GM19239 (cell line): ENCODE measurements around the gene LHX3.
"Not testable (repeated sequence)": the region's sequence is repeated elsewhere in the genome, so short reads cannot be mapped to it uniquely, and the experiment has no call there.

Source experiments
- DNase-seq: peaks from one replicate; pipeline ENCODE4 v3.0.0; 2011; ENCODE audit warnings: low spot score; ENCODE audit not compliant: insufficient read length
- FAIRE-seq: peaks from 2 replicates; lab custom pipeline; 2011; peaks lifted over from hg19 to GRCh38; lab: Jason Lieb, UNC

Gene LHX3

GRCh38 chr9:136242918-136243525 is 38.1 kb upstream of the LHX3 start:
- DNase-seq (no peak), FAIRE-seq (no peak)

GRCh38 chr9:136242248-136242647 is 37.3 kb upstream of the LHX3 start:
- no peak for DNase-seq
- no peak for FAIRE-seq

GRCh38 chr9:136241542-136241941 is 36.6 kb upstream of the LHX3 start:
- FAIRE-seq: no peak
- no peak for DNase-seq

- no peak for FAIRE-seq
- no peak for DNase-seq
Observed at GRCh38 chr9:136240941-136241340, 36.0 kb upstream of the LHX3 start.

DNA sequence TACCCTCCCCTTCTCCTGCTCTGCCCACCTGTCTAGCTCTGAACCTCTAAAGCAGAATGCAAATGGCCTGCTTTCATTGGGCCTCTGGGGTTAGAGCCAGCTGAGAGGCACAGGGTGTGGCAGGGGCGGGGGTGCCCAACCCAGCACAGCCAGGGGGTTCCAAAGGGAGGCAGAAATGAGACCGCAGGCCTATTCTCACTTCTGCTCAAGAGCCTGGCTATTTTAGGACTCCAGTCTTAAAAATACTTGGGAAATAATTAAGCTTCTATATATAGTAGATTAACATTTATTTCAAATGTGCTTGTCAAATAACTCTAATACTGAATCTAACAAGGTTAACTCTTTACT is 35.0 kb upstream of the LHX3 start:
- FAIRE-seq: peak; percentile 76
- DNase-seq: no peak

GRCh38 chr9:136239135-136239982 is 34.4 kb upstream of the LHX3 start:
- DNase-seq: no peak
- no peak for FAIRE-seq

DNA sequence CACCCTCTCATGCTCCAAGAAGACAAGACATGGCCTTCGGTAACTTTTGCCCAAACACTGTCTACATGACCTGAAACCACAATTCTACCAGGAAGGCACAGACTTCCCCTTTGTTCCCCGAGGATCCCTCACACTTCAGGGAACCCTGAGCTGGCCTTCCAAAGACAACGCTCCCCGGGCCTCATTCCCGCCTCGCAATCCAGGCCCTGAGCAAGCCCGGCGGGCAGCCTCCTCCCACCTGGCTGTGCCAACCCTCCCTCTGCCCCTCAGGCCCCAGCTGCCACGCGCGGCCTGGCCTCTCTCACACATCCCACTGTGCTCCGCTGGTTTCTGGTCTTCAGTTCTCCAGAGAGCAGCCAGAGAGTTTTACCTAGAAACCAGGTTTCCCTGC is 33.4 kb upstream of the LHX3 start:
- DNase-seq (no peak), FAIRE-seq (no peak)

- FAIRE-seq (no peak), DNase-seq (no peak)
Observed at GRCh38 chr9:136237486-136238341, 32.8 kb upstream of the LHX3 start.

DNA sequence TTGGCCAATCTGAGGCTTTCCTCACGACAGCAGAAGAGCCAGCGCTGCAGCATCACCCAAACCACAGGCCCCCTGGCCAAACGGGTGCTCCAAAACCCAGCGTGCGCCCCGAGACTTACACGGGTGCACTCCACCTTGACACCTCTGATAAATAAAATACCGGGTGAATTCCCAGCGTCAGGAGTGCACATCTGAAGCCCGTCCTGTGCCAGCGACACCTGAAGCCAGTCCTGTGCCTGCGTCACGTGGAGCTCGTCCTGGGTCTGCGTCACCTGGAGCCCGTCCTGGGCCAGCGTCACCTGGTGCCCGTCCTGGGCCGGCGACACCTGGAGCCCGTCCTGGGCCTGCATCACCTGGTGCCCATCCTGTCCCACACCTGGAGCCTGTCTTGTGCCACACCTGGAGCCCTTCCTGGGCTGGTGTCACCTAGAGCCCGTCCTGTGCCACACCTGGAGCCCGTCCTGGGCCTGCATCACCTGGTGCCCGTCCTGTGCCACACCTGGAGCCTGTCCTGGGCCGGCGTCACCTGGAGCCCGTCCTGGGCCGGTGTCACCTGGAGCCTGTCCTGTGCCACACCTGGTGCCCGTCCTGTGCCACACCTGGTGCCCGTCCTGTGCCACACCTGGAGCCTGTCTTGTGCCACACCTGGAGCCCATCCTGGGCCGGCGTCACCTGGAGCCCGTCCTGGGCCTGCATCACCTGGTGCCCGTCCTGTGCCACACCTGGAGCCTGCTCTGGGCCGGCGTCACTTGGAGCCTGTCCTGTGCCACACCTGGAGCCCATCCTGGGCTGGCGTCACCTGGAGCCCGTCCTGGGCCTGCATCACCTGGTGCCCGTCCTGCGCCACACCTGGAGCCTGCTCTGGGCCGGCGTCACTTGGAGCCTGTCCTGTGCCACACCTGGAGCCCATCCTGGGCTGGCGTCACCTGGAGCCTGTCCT is 31.8 kb upstream of the LHX3 start:
- FAIRE-seq, DNase-seq: not testable (repeated sequence)

DNA sequence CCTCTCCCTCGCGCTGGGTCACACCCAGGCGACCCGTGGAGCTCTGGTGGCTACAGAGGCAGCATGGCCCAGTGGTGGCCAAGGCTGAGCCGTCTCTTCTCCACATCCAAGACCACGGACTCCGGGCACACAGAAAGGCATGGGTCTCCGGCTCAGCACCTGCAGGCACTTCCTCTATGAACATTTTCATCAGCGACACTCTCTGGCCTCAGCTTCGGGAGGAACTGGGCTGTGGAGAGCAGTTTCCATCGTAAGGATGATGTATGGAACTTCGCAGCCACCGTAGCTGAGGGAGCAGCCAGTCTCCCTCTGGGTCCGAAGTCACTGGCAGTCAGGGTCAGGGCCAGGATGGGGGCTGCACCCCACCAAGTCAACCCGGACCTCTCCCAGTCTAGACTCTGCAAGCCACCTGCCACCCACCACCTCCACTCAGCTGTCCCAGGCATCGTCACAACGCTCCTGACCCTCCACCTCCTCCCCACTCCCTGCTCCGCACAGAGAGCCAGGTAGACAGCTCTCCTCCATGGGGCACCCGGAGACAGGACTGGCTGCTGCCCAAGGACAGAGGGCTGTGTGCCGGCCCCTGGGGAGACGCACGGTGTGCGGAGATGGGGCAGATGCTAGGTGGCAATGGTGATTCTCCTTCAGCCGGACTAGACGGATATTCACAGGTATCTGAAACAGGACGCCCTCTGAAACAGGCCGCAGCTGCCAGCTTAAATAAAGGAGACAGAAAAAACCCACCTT is 31.0 kb upstream of the LHX3 start:
- DNase-seq (no peak), FAIRE-seq (no peak)

- FAIRE-seq: no peak
- no peak for DNase-seq
Observed at GRCh38 chr9:136235171-136235570, 30.2 kb upstream of the LHX3 start.

DNA sequence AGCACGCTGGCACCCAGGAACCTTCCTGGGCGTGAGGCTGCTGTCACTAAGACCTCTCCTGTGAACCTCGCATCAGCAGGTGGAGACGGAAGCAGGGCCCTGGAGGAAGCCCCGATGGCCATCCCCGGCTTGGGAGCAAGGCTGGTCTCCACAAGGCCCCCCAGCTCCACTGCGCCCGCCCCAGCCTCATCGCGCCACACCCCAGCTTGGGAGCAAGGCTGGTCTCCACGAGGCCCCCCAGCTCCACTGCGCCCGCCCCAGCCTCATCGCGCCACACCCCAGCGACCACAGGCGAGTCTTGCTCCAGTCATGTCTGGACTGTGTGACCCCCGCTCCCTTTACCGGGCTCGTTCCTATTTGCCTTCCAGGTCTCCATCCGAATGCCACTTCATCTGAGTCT is 29.7 kb upstream of the LHX3 start:
- DNase-seq (no peak), FAIRE-seq (no peak)

- no peak for DNase-seq
Observed at GRCh38 chr9:136233868-136234267, 28.9 kb upstream of the LHX3 start.

GRCh38 chr9:136233411-136233810 is 28.5 kb upstream of the LHX3 start:
- DNase-seq (no peak), FAIRE-seq (no peak)

More at GRCh38 chr9:136233868-136234267, 28.9 kb upstream of the LHX3 start:
- FAIRE-seq: no peak

- no peak for FAIRE-seq
Observed at GRCh38 chr9:136232969-136233368, 28.0 kb upstream of the LHX3 start.

GRCh38 chr9:136231478-136232297 is 26.8 kb upstream of the LHX3 start:
- no peak for DNase-seq
- FAIRE-seq: no peak

More at GRCh38 chr9:136232969-136233368, 28.0 kb upstream of the LHX3 start:
- DNase-seq: no peak

DNA sequence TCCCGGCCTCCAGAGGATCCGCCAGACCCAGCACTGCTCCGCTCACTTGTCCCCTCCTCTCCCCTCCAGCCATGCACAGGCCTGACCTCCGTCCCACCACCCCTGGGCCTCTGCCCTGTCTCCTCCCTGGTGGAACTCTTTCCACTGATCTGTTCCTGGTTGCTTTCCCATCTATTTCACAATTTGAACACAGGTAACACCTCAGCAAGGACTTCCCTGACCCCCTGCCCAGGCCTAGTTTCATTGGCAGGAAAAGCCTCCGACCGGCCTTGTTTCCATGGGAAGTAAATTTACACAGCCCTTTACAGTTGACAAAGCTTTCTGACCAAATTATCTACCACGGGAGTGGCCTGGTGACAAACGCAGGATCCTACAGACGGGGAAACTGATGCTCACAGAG is 25.8 kb upstream of the LHX3 start:
- FAIRE-seq: no peak
- no peak for DNase-seq

DNA sequence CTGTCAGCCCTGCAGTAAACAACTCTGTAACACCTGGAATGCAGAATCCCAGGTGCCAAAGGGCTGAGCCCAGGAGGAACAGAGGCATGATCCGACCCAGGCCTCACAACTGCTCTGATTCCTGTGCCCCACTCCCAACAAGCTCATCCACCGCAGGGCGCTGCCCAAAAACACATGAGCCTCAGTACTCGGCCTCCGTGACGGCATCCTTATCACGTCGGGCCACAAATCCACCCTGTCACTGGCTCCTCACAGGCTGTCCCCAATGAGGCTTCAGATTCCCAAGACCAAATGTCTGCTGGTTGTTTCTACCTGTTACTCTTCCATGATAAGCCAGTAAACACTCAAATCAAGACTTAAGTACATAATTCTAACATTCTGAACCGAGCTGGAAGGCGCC is 25.4 kb upstream of the LHX3 start:
- no peak for FAIRE-seq
- DNase-seq: no peak
